Thyroid gland (tissue), 4 donors: Measurements from ENCODE around the gene GAS7. TPM values are rescaled to one million over a fixed set of nuclear protein-coding genes. Genes with fewer than 3 reads are reported as not detected.

ENCODE experiments used
- DNase-seq, 2 donors: peaks; one replicate each; pipeline ENCODE4 v3.0.0-alpha.2; 2019
- H3K27ac ChIP-seq, 3 donors: fragments of 200-600 bp; sonication (generic); 1 replicate in 2 of 3; 2 replicates in 1 of 3; pipeline ENCODE4 v1.5.1; 2016 to 2019; ENCODE audit warnings: mild to moderate bottlenecking in 1 of 3, moderate library complexity in 1 of 3
- H3K27me3 ChIP-seq: fragments of 200-600 bp; sonication (generic); one replicate; pipeline ENCODE4 v1.5.1; 2019
- H3K36me3 ChIP-seq, 2 donors: fragments of 200-600 bp; sonication (generic); one replicate each; pipeline ENCODE4 v1.5.1; 2016 to 2019
- H3K4me1 ChIP-seq, 2 donors: fragments of 200-600 bp; sonication (generic); one replicate each; pipeline ENCODE4 v1.5.1; 2017 to 2019
- H3K4me3 ChIP-seq, 3 donors: fragments of 200-600 bp; sonication (generic); replicated peaks in 1 of 3; 1 replicate in 2 of 3; 2 replicates in 1 of 3; pipeline ENCODE4 v1.5.1; 2016; ENCODE audit warnings: mild to moderate bottlenecking in 1 of 3
- H3K9me3 ChIP-seq: fragments of 200-600 bp; sonication (generic); one replicate; pipeline ENCODE4 v1.5.1; 2017
- CTCF ChIP-seq, 6 experiments: fragments of 200-600 bp in 3 of 6; fragments of 450-650 bp in 3 of 6; sonication (generic) in 3 of 6; IDR thresholded peaks; one replicate each; pipeline ENCODE4 v1.5.1; 2016 to 2019; ENCODE audit warnings: antibody characterized with exemption in 6 of 6, mild to moderate bottlenecking in 2 of 6, inconsistent platforms in 1 of 6, moderate library complexity in 1 of 6
- POLR2A ChIP-seq, 2 donors: fragments of 450-650 bp; IDR thresholded peaks; one replicate each; pipeline ENCODE4 v1.6.1; 2017; ENCODE audit warnings: antibody characterized with exemption in 2 of 2, mild to moderate bottlenecking in 2 of 2, moderate library complexity in 1 of 2
- WGBS, 2 donors: methylation state at CpG; one replicate each; pipeline ENCODE4 v1.1.5; 2017; 5-methylcytosine and 5-hydroxymethylcytosine counted together
- intact Hi-C: fragments of 100-400 bp; cut with DNase I; formaldehyde crosslinking; loops from one replicate; pipeline ENCODE4 v1.15.1; 2023
- total RNA-seq, 4 donors: library from RNA; depleted of rRNA; stranded (reverse); fragments of >200 nt; gene quantifications; one replicate each; pipeline ENCODE4 v1.2.3, GENCODE V29; 2016

Gene GAS7
- total RNA-seq, 4 donors from 2014 or later, result 7.5 to 30.3 (median 24.1) TPM

GRCh38 chr17:9893411-9894012 lies 304.9 kb downstream of the GAS7 start:
- H3K27me3 ChIP-seq, result no peaks in the 10 kb centered on the region
- intact Hi-C loops, result no loop called here
- H3K9me3 ChIP-seq, result no peaks in the 10 kb centered on the region
- TF ChIP-seq POLR2A (IDR thresholded peaks at IDR 0.05) (no peak), CTCF (IDR thresholded peaks at IDR 0.05) (no peak)
- DNase-seq, result no peak
- H3K36me3 ChIP-seq, result no peaks in the 10 kb centered on the region
- no peaks in the 10 kb centered on the region for H3K4me1 ChIP-seq
- H3K4me3 ChIP-seq, result no peak overlapping the region
- 59 to 70% methylated on average over 3 of the region's 3 CpGs for WGBS, 2 donors
- H3K27ac ChIP-seq, result no peak overlapping the region

GRCh38 chr17:9890124-9890523 lies 308.3 kb downstream of the GAS7 start:
- Histone ChIP-seq H3K27me3 (no peaks in the 10 kb centered on the region), H3K27ac (no peak overlapping the region), H3K4me3 (no peak overlapping the region), H3K4me1 (no peaks in the 10 kb centered on the region), H3K9me3 (no peaks in the 10 kb centered on the region), H3K36me3 (no peaks in the 10 kb centered on the region)
- DNase-seq, result no peak
- no peak for TF ChIP-seq POLR2A (IDR thresholded peaks at IDR 0.05)
- TF ChIP-seq CTCF (IDR thresholded peaks at IDR 0.05), result peak in 1 of 6 experiments; percentile 18
- WGBS, 2 donors, result 0 to 10% methylated on average over 2 of the region's 2 CpGs
- intact Hi-C loops, result no loop called here

GRCh38 chr17:9887508-9887907 lies 310.9 kb downstream of the GAS7 start:
- no peaks in the 10 kb centered on the region for H3K4me1 ChIP-seq
- H3K36me3 ChIP-seq, result no peaks in the 10 kb centered on the region
- no peaks in the 10 kb centered on the region for H3K27me3 ChIP-seq
- DNase-seq, result no peak
- intact Hi-C loops, result no loop called here
- H3K9me3 ChIP-seq, result no peaks in the 10 kb centered on the region
- WGBS, 2 donors, result 88 to 93% methylated on average over 8 of the region's 8 CpGs
- TF ChIP-seq CTCF (IDR thresholded peaks at IDR 0.05) (no peak), POLR2A (IDR thresholded peaks at IDR 0.05) (no peak)
- no peak overlapping the region for H3K4me3 ChIP-seq
- no peak overlapping the region for H3K27ac ChIP-seq

GRCh38 chr17:9886141-9886930 lies 312.1 kb downstream of the GAS7 start:
- no peaks in the 10 kb centered on the region for H3K27me3 ChIP-seq
- no peak overlapping the region for H3K27ac ChIP-seq
- H3K4me1 ChIP-seq, result no peaks in the 10 kb centered on the region
- DNase-seq, result no peak
- intact Hi-C loops, result no loop called here
- WGBS, 2 donors, result 85 to 89% methylated on average over 5 of the region's 5 CpGs
- TF ChIP-seq CTCF (IDR thresholded peaks at IDR 0.05) (no peak), POLR2A (IDR thresholded peaks at IDR 0.05) (no peak)
- no peaks in the 10 kb centered on the region for H3K36me3 ChIP-seq
- H3K9me3 ChIP-seq, result no peaks in the 10 kb centered on the region
- H3K4me3 ChIP-seq, result no peak overlapping the region

- H3K4me3 ChIP-seq, result no peak overlapping the region
- no peaks in the 10 kb centered on the region for H3K36me3 ChIP-seq
- H3K9me3 ChIP-seq, result no peaks in the 10 kb centered on the region
- TF ChIP-seq POLR2A (IDR thresholded peaks at IDR 0.05) (no peak), CTCF (IDR thresholded peaks at IDR 0.05) (no peak)
- no peaks in the 10 kb centered on the region for H3K4me1 ChIP-seq
- H3K27me3 ChIP-seq, result no peaks in the 10 kb centered on the region
- H3K27ac ChIP-seq, result no peak overlapping the region
- no peak for DNase-seq
- intact Hi-C loops, result no loop called here
These were observed 315.0 kb downstream of the GAS7 start for GRCh38 chr17:9883451-9883850.
